MM.1S (cell line): ENCODE measurements around the gene RPS21.
A peak's percentile ranks its signal among the peaks of the same experiment; 100 is the strongest.

Source experiments
- DNase-seq: peaks from one replicate; pipeline ENCODE4 v3.0.0-alpha.2; 2015
- H2AFZ ChIP-seq: fragments of 300-600 bp; sonication (generic); 2 replicates; pipeline ENCODE4 v1.6.0; 2016; ENCODE audit warnings: antibody characterized with exemption, low read length
- H3F3A ChIP-seq: fragments of 300-600 bp; sonication (generic); 2 replicates; pipeline ENCODE4 v1.6.1; 2016; ENCODE audit warnings: mild to moderate bottlenecking, antibody characterized with exemption, low read length, moderate library complexity, mixed read lengths; ENCODE audit not compliant: insufficient read depth
- H3K27ac ChIP-seq: fragments of 300-600 bp; sonication (generic); 2 replicates; pipeline ENCODE4 v1.5.1; 2016; ENCODE audit warnings: mild to moderate bottlenecking, low read length
- H3K27me3 ChIP-seq: fragments of 300-600 bp; sonication (generic); replicated peaks from 2 replicates; pipeline ENCODE4 v1.6.0; 2016; ENCODE audit warnings: low read length; ENCODE audit not compliant: insufficient read depth
- H3K36me3 ChIP-seq: fragments of 300-600 bp; sonication (generic); replicated peaks from 2 replicates; pipeline ENCODE4 v1.6.1; 2016; ENCODE audit warnings: mild to moderate bottlenecking, low read length, mixed read lengths; ENCODE audit not compliant: insufficient read depth
- H3K4me1 ChIP-seq: fragments of 300-600 bp; sonication (generic); 2 replicates; pipeline ENCODE4 v1.6.1; 2016; ENCODE audit warnings: low read length, mixed read lengths
- H3K4me2 ChIP-seq: fragments of 300-600 bp; sonication (generic); 2 replicates; pipeline ENCODE4 v1.6.0; 2016; ENCODE audit warnings: low read depth, low read length
- H3K4me3 ChIP-seq: fragments of 300-600 bp; sonication (generic); 2 replicates; pipeline ENCODE4 v1.5.1; 2016; ENCODE audit warnings: low read length, mixed read lengths
- H3K79me2 ChIP-seq: fragments of 300-600 bp; sonication (generic); 2 replicates; pipeline ENCODE4 v1.6.1; 2016; ENCODE audit warnings: mixed run types, low read length, mixed read lengths
- H3K9ac ChIP-seq: fragments of 300-600 bp; sonication (generic); 2 replicates; pipeline ENCODE4 v1.6.1; 2016; ENCODE audit warnings: low read length, mixed read lengths
- H3K9me2 ChIP-seq: fragments of 300-600 bp; sonication (generic); replicated peaks from 2 replicates; pipeline ENCODE4 v1.6.1; 2016; ENCODE audit warnings: mild to moderate bottlenecking, low read length, mixed read lengths; ENCODE audit not compliant: insufficient read depth
- H3K9me3 ChIP-seq: fragments of 300-600 bp; sonication (generic); replicated peaks from 2 replicates; pipeline ENCODE4 v1.6.1; 2016; ENCODE audit warnings: mild to moderate bottlenecking, low read length, mixed read lengths; ENCODE audit not compliant: insufficient read depth
- H4K20me1 ChIP-seq: fragments of 300-600 bp; sonication (generic); 2 replicates; pipeline ENCODE4 v1.6.1; 2016; ENCODE audit warnings: mild to moderate bottlenecking, low read length, moderate library complexity, mixed read lengths; ENCODE audit not compliant: insufficient read depth
- CTCF ChIP-seq: fragments of 300-600 bp; sonication (generic); IDR thresholded peaks from 2 replicates; pipeline ENCODE4 v1.5.1; 2016; ENCODE audit warnings: antibody characterized with exemption, low read length, mixed read lengths
- EZH2 ChIP-seq: fragments of 300-600 bp; sonication (generic); optimal IDR thresholded peaks from 2 replicates; pipeline ENCODE3; 2017; ENCODE audit warnings: low read depth, mild to moderate bottlenecking, antibody characterized with exemption, low read length, mixed read lengths
- EZH2phosphoT487 ChIP-seq: fragments of 300-600 bp; sonication (generic); IDR thresholded peaks from 2 replicates; pipeline ENCODE4 v1.6.1; 2018; ENCODE audit warnings: antibody characterized with exemption, low read length

RPS21 gene

DNA sequence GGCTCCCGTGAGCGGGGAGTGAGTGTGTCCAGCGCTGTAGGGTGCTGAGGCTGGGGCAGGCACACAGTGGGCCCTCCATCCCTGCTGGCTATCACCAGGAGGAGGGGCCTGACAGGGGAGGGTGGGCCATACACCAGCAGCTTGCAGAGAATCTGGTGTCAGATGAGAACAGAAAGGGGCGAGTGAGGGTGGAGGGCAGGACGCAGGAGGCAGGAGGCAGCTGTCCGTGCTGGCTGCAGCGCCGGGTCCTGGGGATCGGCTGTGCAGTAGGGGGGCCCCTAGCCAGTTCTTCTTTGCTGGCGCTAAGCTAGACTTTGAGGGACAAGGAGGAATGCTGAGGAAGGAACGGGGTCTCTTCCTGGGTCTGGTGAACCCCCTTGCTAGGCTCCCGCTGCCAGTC is 21.7 kb downstream of the RPS21 start:
- Histone ChIP-seq H3K36me3 (no peaks in the 10 kb centered on the region), H3K27ac (no peak overlapping the region), H3K4me1 (peaks cover 14% of the 10 kb centered on the region), H2AFZ (no peak overlapping the region), H3F3A (no peaks in the 10 kb centered on the region), H3K4me3 (no peak overlapping the region), H3K27me3 (peaks cover 30% of the 10 kb centered on the region), H3K9ac (no peak overlapping the region), H3K4me2 (no peak overlapping the region), H3K9me2 (no peaks in the 10 kb centered on the region), H3K9me3 (no peaks in the 10 kb centered on the region), H3K79me2 (peaks cover 30% of the 10 kb centered on the region), H4K20me1 (no peaks in the 10 kb centered on the region)
- TF ChIP-seq EZH2phosphoT487, result no peak
- TF ChIP-seq EZH2, result no peak
- no peak for TF ChIP-seq CTCF
- DNase-seq, result no peak

DNA sequence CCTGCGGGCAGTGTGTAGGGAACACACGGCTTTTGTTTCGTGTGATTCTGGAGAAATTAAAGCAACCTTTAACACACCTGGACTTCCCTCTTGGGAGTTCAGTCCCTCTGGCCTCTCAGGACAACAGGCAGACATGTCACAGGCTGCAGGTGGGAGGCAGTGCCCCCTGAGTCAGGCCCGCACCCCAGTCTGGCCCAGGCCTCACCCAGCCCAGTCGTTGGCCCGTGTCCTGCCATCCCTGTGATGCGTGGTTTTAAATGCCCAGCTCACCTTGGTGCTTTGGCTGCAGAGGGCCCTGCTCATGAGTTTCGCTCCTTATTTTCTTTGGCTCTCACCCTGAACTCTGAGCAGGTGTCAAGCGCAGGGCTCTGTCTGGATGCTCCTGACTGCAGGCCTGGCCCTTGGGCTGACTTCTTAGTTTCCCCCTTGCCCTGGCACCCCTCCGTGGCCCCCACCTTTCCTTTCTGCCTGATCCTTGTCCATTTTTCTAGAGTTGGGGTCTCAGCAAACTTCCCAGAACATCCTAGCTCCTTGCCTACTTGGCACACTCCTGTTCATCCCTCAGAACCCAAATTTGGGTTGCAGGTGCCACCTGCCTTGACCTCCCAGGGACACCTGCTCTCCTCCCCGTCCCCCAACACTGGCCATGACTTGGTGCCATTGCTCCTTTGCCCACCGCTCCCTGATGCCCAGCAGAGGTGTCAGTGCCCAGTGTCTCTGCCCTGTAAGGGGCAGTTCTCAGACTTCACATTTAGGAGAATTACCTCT is 22.4 kb downstream of the RPS21 start:
- Histone ChIP-seq H3K79me2 (peaks cover 25% of the 10 kb centered on the region), H3K9ac (no peak overlapping the region), H4K20me1 (no peaks in the 10 kb centered on the region), H3K27ac (no peak overlapping the region), H3K9me3 (no peaks in the 10 kb centered on the region), H3F3A (no peaks in the 10 kb centered on the region), H3K27me3 (peaks cover 37% of the 10 kb centered on the region), H3K4me2 (peak overlapping the region; percentile 48; the same call in 1 of the 2 replicates), H3K4me1 (peaks cover 14% of the 10 kb centered on the region), H3K9me2 (no peaks in the 10 kb centered on the region), H2AFZ (peak overlapping the region; percentile 30; the same call in 1 of the 2 replicates), H3K4me3 (no peak overlapping the region), H3K36me3 (no peaks in the 10 kb centered on the region)
- TF ChIP-seq EZH2phosphoT487 (no peak), CTCF (no peak), EZH2 (no peak)
- no peak for DNase-seq

- Histone ChIP-seq H3K9ac (no peak overlapping the region), H3K4me3 (peak overlapping the region; percentile 3; the same call in 1 of the 2 replicates), H3K36me3 (no peaks in the 10 kb centered on the region), H2AFZ (peak overlapping the region; percentile 30; the same call in 1 of the 2 replicates), H3K4me2 (peak overlapping the region; percentile 48), H3K79me2 (peaks cover 17% of the 10 kb centered on the region), H3K9me3 (no peaks in the 10 kb centered on the region), H3K27me3 (peaks cover 45% of the 10 kb centered on the region), H3K9me2 (no peaks in the 10 kb centered on the region), H3K27ac (no peak overlapping the region), H3F3A (no peaks in the 10 kb centered on the region), H3K4me1 (peaks cover 14% of the 10 kb centered on the region), H4K20me1 (no peaks in the 10 kb centered on the region)
- TF ChIP-seq EZH2phosphoT487, result no peak
- peak; percentile 64 for TF ChIP-seq CTCF
- DNase-seq, result peak; percentile 25
Measured at GRCh38 chr20:62409931-62410745, 23.2 kb downstream of the RPS21 start.
